Measurements from ENCODE around the gene FAM222B. TPM values are rescaled to one million over a fixed set of nuclear protein-coding genes. Genes with fewer than 3 reads are reported as not detected.
A peak's percentile ranks its signal among the peaks of the same experiment; 100 is the strongest.

FAM222B gene
- total RNA-seq, 1 donor = 6.9 TPM

DNA sequence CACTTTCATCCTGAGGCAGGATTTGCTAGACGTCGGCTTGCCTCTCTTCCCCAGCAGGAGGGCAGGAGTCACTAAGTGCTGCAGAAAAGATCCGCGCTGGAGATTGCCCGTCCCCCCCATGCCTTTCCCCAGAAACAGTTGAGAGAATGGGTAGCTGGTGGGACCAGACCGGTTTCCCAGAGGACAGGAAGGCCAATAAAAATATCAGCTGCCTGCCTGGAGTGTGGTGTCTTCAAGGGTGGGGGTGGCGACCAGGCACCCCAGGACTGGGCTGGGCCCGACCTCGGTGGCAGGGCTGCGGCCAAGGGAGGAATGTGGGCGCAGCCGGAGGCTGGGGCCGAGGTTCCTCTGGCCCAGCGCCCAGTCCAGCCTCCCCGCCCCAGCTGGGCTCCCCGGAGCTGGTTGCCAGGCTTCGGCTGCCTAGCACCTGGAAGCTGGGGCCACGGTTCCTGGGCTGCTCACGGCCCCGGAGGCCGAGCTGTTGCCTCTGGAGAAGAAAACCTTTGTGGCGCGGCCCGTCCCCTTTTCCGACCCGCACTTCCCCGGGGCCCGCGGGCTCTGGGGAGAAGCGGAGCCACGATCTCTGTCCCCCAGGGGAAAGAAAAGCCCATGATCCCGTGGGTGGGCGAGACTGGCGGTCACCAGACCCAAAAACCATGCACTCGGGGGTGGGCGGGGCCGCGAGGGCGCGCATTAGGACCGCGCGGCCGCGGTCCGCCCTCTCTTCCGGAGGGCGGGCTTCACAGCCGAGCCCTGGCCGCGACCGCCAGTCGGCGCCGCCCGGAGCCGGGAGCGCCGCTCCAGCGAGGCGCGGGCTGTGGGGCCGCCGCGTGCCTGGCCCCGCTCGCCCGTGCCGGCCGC lies 99.1 kb downstream of the FAM222B start, which contains the start of gene TRAF4:
TSS of gene TRAF4 (plus strand) at position 769 of the 861 bp plus-strand sequence. CDS start 102 bp downstream, outside the sequence.
- DNase-seq (ENCODE audit: low read depth) = peak; percentile 91
- peak within 1 kb of the TSS; percentile 92 for H3K4me3 ChIP-seq (ENCODE audit: low read depth, low read length)
- TF ChIP-seq, protein P1, sequence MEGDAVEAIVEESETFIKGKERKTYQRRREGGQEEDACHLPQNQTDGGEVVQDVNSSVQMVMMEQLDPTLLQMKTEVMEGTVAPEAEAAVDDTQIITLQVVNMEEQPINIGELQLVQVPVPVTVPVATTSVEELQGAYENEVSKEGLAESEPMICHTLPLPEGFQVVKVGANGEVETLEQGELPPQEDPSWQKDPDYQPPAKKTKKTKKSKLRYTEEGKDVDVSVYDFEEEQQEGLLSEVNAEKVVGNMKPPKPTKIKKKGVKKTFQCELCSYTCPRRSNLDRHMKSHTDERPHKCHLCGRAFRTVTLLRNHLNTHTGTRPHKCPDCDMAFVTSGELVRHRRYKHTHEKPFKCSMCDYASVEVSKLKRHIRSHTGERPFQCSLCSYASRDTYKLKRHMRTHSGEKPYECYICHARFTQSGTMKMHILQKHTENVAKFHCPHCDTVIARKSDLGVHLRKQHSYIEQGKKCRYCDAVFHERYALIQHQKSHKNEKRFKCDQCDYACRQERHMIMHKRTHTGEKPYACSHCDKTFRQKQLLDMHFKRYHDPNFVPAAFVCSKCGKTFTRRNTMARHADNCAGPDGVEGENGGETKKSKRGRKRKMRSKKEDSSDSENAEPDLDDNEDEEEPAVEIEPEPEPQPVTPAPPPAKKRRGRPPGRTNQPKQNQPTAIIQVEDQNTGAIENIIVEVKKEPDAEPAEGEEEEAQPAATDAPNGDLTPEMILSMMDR (IDR thresholded peaks at IDR 0.05; ENCODE audit: insufficient read depth, low read depth, low read length) = peak; percentile 12

DNA sequence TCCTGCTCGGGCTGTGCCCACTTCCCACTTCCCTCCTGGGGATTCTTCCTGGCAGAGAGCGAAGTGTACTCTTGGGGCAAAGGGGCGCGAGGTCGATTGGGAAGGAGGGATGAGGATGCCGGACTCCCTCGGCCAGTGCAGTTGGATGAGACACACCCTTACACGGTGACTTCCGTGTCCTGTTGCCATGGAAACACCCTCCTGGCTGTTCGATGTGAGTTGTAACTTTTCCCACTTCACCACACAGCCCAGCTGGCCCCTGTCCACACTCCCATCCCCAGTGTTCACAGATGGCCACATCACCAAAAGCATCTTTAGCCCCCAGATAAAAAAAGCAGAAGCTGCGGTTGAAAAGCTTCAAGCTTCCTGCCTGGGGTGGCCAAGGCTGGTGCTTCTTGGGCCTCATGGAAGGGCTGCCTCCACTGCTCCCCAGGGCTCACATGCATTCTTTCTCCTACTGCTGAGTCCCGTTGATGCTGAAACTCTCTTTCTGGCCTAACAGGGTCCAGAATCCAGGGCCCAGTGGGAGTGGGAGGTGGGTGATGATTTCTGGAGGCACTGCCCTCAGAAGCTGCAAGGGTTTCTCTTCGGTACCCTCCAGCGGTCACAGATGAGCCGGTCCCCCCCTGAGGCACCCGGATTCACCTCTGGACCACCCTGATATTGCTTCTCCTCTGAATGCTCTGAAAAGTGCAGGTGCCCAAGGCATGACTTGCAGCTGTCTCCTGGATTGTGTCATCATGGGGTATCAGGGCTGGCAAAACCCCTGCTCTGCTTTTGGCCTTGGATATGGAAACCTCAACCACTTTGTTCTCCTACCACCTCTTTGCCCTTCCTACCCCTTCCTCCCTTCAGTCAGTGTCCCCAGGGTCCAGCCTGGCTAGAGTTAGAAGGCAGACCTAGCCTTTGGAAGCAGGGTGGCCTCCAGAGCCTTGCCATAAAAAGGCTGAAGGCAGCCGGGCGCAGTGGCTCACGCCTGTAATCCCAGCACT lies 100.9 kb downstream of the FAM222B start:
- H3K4me3 ChIP-seq (ENCODE audit: low read depth, low read length) = no peak overlapping the region
- TF ChIP-seq, protein P1 (IDR thresholded peaks at IDR 0.05; ENCODE audit: insufficient read depth, low read depth, low read length) = no peak
- no peak for DNase-seq (ENCODE audit: low read depth)

DNA sequence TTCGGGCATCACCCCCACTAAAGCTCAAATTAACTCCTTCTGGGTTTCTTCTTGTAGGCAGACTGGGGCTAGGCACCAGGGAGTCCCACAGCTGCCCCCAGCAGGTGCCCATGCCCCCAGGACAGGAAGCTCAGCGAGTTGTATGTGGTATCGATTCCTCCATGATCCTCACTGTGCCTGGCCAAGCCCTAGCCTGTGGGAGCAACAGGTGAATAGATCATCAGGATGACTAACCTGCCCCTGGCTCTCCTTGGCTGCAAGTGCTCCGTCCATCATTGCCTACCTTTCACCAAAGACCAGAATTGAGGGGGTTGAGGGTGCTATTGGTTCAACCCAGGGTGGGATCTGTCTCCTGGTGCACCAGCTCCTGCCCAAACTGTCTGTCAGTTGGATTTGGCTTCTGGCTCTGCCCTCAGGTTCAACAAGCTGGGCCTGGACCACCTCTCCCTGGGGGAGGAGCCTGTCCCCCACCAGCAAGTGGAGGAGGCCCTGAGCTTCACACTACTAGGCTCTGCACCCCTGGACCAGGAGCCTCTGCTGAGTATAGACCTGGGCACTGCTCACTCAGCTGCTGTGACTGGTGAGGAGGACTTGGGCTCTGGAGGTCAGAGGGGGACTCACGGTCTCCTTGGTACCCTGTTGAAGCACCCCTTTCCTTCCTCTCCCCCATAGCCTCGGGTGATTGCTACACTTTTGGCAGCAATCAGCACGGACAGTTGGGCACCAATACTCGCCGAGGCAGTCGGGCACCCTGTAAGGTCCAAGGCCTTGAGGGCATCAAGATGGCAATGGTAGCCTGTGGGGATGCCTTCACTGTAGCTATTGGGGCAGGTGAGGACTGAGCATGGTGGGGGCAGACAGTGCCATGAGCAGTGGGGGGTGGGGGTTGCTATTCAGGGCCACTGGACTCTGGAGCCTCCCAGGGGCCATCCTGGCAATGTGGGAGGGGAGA lies 101.9 kb downstream of the FAM222B start:
- TF ChIP-seq, protein P1 (IDR thresholded peaks at IDR 0.05; ENCODE audit: insufficient read depth, low read depth, low read length) = no peak
- H3K4me3 ChIP-seq (ENCODE audit: low read depth, low read length) = no peak overlapping the region
- DNase-seq (ENCODE audit: low read depth) = no peak

DNA sequence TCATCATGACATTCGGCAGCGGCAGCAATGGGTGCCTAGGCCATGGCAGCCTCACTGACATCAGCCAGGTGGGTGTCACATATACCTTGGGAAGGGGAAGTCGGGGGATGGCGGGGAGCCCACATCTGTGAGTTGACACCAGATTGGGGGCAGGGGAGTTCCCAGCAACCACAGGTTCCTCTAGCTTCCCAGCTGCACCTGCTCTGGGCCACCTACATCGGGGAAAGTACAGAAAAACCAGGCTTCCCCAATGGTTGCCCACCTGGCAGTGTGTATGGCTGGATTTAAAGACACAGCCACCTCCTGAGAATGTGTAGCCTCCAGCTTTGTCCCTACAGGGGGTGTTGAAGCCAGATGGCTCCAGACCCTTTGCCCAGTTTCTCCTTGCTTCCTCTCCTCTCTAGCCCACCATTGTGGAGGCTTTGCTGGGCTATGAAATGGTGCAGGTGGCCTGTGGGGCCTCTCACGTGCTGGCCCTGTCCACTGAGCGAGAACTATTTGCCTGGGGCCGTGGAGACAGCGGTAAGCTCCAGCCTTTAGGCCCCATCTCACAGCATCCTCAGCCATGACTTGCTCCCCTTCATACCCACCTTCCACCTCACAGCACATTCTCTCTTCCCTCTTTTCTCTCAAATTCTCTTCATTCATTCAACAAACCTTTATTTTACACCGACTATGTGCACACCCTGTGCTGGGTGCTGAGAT lies 103.8 kb downstream of the FAM222B start:
- DNase-seq (ENCODE audit: low read depth) = no peak
- H3K4me3 ChIP-seq (ENCODE audit: low read depth, low read length) = no peak overlapping the region
- TF ChIP-seq, protein P1 (IDR thresholded peaks at IDR 0.05; ENCODE audit: insufficient read depth, low read depth, low read length) = no peak

DNA sequence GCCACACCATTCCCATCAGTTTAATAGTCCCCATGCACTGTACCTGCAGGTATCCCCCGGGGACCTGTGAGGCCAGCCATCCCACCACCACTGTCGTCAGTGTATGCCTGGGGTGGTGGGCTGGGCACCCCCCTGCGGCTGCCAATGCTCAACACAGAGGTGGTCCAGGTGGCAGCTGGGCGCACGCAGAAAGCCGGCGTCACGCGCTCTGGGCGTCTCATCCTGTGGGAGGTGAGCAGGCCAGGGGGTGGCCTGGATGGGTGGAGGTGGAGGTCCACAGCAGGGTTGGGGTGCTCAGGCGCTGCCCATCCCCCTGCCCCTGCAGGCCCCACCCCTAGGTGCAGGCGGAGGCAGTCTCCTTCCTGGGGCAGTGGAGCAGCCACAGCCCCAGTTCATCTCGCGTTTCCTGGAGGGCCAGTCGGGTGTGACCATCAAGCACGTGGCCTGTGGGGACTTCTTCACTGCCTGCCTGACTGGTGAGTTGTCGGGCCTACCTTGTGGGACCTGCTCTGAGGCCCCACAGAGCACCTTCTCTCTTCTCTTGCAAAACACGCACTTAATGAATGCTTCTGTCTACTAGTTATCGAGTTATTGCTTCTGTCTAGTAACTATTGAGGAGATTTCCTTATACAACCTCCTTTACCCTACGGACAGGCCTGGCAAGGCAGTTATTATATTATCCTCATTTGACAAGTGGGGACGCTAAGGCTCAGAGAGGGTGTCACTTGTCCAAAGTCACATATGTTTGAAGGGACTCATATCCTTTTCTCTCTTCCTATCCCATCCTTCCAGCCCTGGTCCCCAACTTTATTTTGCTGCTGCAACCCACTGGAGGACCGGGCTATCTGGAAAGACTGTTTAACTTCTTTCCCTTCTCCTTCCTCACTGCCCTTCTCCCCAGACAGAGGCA lies 104.6 kb downstream of the FAM222B start:
- TF ChIP-seq, protein P1 (IDR thresholded peaks at IDR 0.05; ENCODE audit: insufficient read depth, low read depth, low read length) = no peak
- no peak overlapping the region for H3K4me3 ChIP-seq (ENCODE audit: low read depth, low read length)
- no peak for DNase-seq (ENCODE audit: low read depth)

All from fibroblast of villous mesenchyme (primary cell).